GM23338 (cell line): ENCODE results near the gene PDE5A.

ENCODE experiments used
- CREB1 ChIP-seq: fragments of 250-450 bp; sonication (Bioruptor Pico); IDR thresholded peaks from 2 replicates; pipeline ENCODE4 v1.5.0; 2020; ENCODE audit warnings: low read depth, mild to moderate bottlenecking, moderate library complexity
- CTCF ChIP-seq, 2 experiments: fragments of 200-600 bp in 1 of 2; sonication (generic) in 1 of 2; conservative IDR thresholded peaks; 2 replicates each; pipeline versions ENCODE4 v1.5.1 to v1.6.1; 2016 to 2017; ENCODE audit warnings: antibody characterized with exemption in 2 of 2, low read depth in 2 of 2, mild to moderate bottlenecking in 2 of 2, moderate library complexity in 1 of 2
- EZH2 ChIP-seq: fragments of 200-600 bp; sonication (generic); IDR thresholded peaks from one replicate; pipeline ENCODE4 v1.8.0; 2017; ENCODE audit warnings: antibody characterized with exemption, mild to moderate bottlenecking, low read depth; ENCODE audit not compliant: unreplicated experiment
- EZH2phosphoT487 ChIP-seq: fragments of 200-600 bp; sonication (generic); IDR thresholded peaks from one replicate; pipeline ENCODE4 v1.8.1; 2018; ENCODE audit warnings: antibody characterized with exemption; ENCODE audit not compliant: unreplicated experiment
- JUNB ChIP-seq: IDR thresholded peaks from one replicate; pipeline ENCODE4 v1.6.1; 2016; ENCODE audit warnings: antibody characterized with exemption; ENCODE audit not compliant: unreplicated experiment
- NANOG ChIP-seq: IDR thresholded peaks from 2 replicates; pipeline ENCODE4 v1.6.1; 2016; ENCODE audit warnings: antibody characterized with exemption, borderline replicate concordance
- POLR2AphosphoS5 ChIP-seq: IDR thresholded peaks from 2 replicates; pipeline ENCODE4 v1.6.1; 2016; ENCODE audit warnings: antibody characterized with exemption, low read depth
- REST ChIP-seq: IDR thresholded peaks from one replicate; pipeline ENCODE4 v1.6.1; 2018; ENCODE audit warnings: antibody characterized with exemption; ENCODE audit not compliant: unreplicated experiment
- STAT1 ChIP-seq: IDR thresholded peaks from one replicate; pipeline ENCODE4 v1.6.1; 2016; ENCODE audit warnings: antibody characterized with exemption; ENCODE audit not compliant: unreplicated experiment
- ZNF114 ChIP-seq: fragments of 250-450 bp; sonication (Bioruptor Pico); IDR thresholded peaks from 2 replicates; pipeline ENCODE4 v1.5.0; 2020; ENCODE audit warnings: mild to moderate bottlenecking, moderate library complexity
- ZNF331 ChIP-seq: fragments of 250-450 bp; sonication (Bioruptor Pico); IDR thresholded peaks from 2 replicates; pipeline ENCODE4 v1.5.0; 2020; ENCODE audit warnings: low read depth, mild to moderate bottlenecking, moderate library complexity

GRCh38 chr4:119479835-119480234 lies 148.8 kb downstream of the PDE5A start:
- TF ChIP-seq CTCF (conservative IDR thresholded peaks at IDR 0.05; ENCODE audit: low read depth in 2 of 2) (no peak), EZH2 (no peak), EZH2phosphoT487 (no peak), POLR2AphosphoS5 (no peak), REST (no peak), ZNF114 (no peak), NANOG (no peak), CREB1 (CRISPR knock-in tag) (no peak), JUNB (no peak), ZNF331 (CRISPR knock-in tag) (no peak), STAT1 (no peak)
